ENCODE data around the gene ESRRG. TPM values are rescaled to one million over a fixed set of nuclear protein-coding genes. Genes with fewer than 3 reads are reported as not detected.

ESRRG gene
- total and polyA plus RNA-seq, 10 donors, result 0.29 to 11.9 (median 2.2) TPM

- Histone ChIP-seq H3K36me3 (no peaks in the 10 kb centered on the region), H3K27me3 (replicated peaks in 1 of 7) (no peaks in the 10 kb centered on the region), H3K4me3 (no peak overlapping the region), H3K27ac (no peak overlapping the region), H3K9me3 (no peaks in the 10 kb centered on the region), H3K4me1 (no peaks in the 10 kb centered on the region)
- TF ChIP-seq POLR2AphosphoS5 (IDR thresholded peaks at IDR 0.05), result no peak
- no peak for TF ChIP-seq CTCF (IDR thresholded peaks at IDR 0.05 in 8 of 11, conservative IDR thresholded peaks at IDR 0.05 in 3 of 11)
- TF ChIP-seq POLR2A (IDR thresholded peaks at IDR 0.05), result no peak
- 72 to 85% (median 81%) methylated on average over 1 of the region's 1 CpG for WGBS, 5 donors
- intact Hi-C loops (cut with DNase I; ENCODE audit: low total_unique reads), result no loop called here
- DNase-seq, result no peak
These were observed 181.0 kb downstream of the ESRRG start for GRCh38 chr1:216542263-216542662.

- Histone ChIP-seq H3K9me3 (no peaks in the 10 kb centered on the region), H3K27me3 (replicated peaks in 1 of 7) (no peaks in the 10 kb centered on the region), H3K36me3 (no peaks in the 10 kb centered on the region), H3K4me1 (peaks cover 0 to 6% (median 2%) of the 10 kb centered on the region in 6 donors), H3K4me3 (no peak overlapping the region), H3K27ac (no peak overlapping the region)
- TF ChIP-seq POLR2A (IDR thresholded peaks at IDR 0.05) (no peak), CTCF (IDR thresholded peaks at IDR 0.05 in 8 of 11, conservative IDR thresholded peaks at IDR 0.05 in 3 of 11) (no peak), POLR2AphosphoS5 (IDR thresholded peaks at IDR 0.05) (no peak)
- no peak for DNase-seq
- intact Hi-C loops (cut with DNase I; ENCODE audit: low total_unique reads), result no loop called here
- 60 to 79% (median 65%) methylated on average over 2 of the region's 2 CpGs for WGBS, 5 donors
These were observed 187.5 kb downstream of the ESRRG start for GRCh38 chr1:216535751-216536150.

GRCh38 chr1:216535059-216535458 lies 188.2 kb downstream of the ESRRG start:
- Histone ChIP-seq H3K9me3 (no peaks in the 10 kb centered on the region), H3K4me3 (no peak overlapping the region), H3K27me3 (replicated peaks in 1 of 7) (no peaks in the 10 kb centered on the region), H3K4me1 (peaks cover 0 to 11% (median 4%) of the 10 kb centered on the region in 6 donors), H3K36me3 (no peaks in the 10 kb centered on the region), H3K27ac (no peak overlapping the region)
- 53 to 75% (median 67%) methylated on average over 1 of the region's 1 CpG for WGBS, 5 donors
- intact Hi-C loops (cut with DNase I; ENCODE audit: low total_unique reads), result no loop called here
- TF ChIP-seq POLR2A (IDR thresholded peaks at IDR 0.05) (no peak), CTCF (IDR thresholded peaks at IDR 0.05 in 8 of 11, conservative IDR thresholded peaks at IDR 0.05 in 3 of 11) (no peak), POLR2AphosphoS5 (IDR thresholded peaks at IDR 0.05) (no peak)
- DNase-seq, result no peak

- peaks cover 0 to 11% (median 4%) of the 10 kb centered on the region in 6 donors for H3K4me1 ChIP-seq
- H3K27ac ChIP-seq, result no peak overlapping the region
- 78 to 88% (median 85%) methylated on average over 4 of the region's 4 CpGs for WGBS, 5 donors
- TF ChIP-seq CTCF (IDR thresholded peaks at IDR 0.05 in 8 of 11, conservative IDR thresholded peaks at IDR 0.05 in 3 of 11), result no peak
- H3K27me3 ChIP-seq (replicated peaks in 1 of 7), result no peaks in the 10 kb centered on the region
- no peaks in the 10 kb centered on the region for H3K36me3 ChIP-seq
- H3K9me3 ChIP-seq, result no peaks in the 10 kb centered on the region
- no peak overlapping the region for H3K4me3 ChIP-seq
- intact Hi-C loops (cut with DNase I; ENCODE audit: low total_unique reads), result no loop called here
- DNase-seq, result no peak
These were observed 189.5 kb downstream of the ESRRG start for GRCh38 chr1:216533776-216534175.
